ENCODE results near the gene AGAP2. TPM values are rescaled to one million over a fixed set of nuclear protein-coding genes. Genes with fewer than 3 reads are reported as not detected.

The AGAP2 gene
- total and polyA plus RNA-seq, 2 of the 13 experiments (the other 11 are each of a cell fraction or from before 2014, with no cell fraction given): 0.38 to 0.45 TPM

- TF ChIP-seq ZNF75D (CRISPR knock-in tag; IDR thresholded peaks at IDR 0.05; ENCODE audit: borderline replicate concordance): no peak
- TF ChIP-seq MTF2 (CRISPR knock-in tag; IDR thresholded peaks at IDR 0.05; ENCODE audit: borderline replicate concordance): no peak
- no peak for TF ChIP-seq ZNF558 (CRISPR knock-in tag; IDR thresholded peaks at IDR 0.05; ENCODE audit: borderline replicate concordance)
- TF ChIP-seq MYC (CRISPR knock-in tag; IDR thresholded peaks at IDR 0.05; ENCODE audit: borderline replicate concordance): no peak
- TF ChIP-seq ZNF530 (CRISPR knock-in tag; IDR thresholded peaks at IDR 0.05; ENCODE audit: low read depth): no peak
- TF ChIP-seq NR0B2 (CRISPR knock-in tag; IDR thresholded peaks at IDR 0.05): no peak
Measured at GRCh38 chr12:57764662-57765002, 26.1 kb upstream of the AGAP2 start (continued).

GRCh38 chr12:57763881-57764661, 25.5 kb upstream of the AGAP2 start:
- Histone ChIP-seq H3K9me3 (ENCODE audit: low read length) (no peaks in the 10 kb centered on the region), H3K27me3 (ENCODE audit: control insufficient read depth in 1 of 2, insufficient read depth in 2 of 2, low read length in 2 of 2) (peaks cover 0 to 6% of the 10 kb centered on the region in 2 experiments; a peak in 1 of 5 replicates), H3K9ac (ENCODE audit: insufficient read depth, low read depth, low read length) (no peak overlapping the region), H3K4me1 (ENCODE audit: insufficient read depth, low read length) (peaks cover 36% of the 10 kb centered on the region), H3K79me2 (ENCODE audit: insufficient read depth, low read length) (no peaks in the 10 kb centered on the region), H3K4me2 (ENCODE audit: low read depth, low read length) (peak overlapping the region; percentile 95; the same call in 1 of the 2 replicates), H3K4me3 (replicated peaks in 1 of 3; ENCODE audit: insufficient read depth in 1 of 3, low read depth in 2 of 3, low read length in 3 of 3) (0 out of 6 replicates have a peak overlapping the region, but pooled peaks of 1 of the 3 experiments have one; percentile 78), H3K27ac (ENCODE audit: extremely low read length, insufficient read depth, low read length) (no peak overlapping the region), H3K36me3 (replicated peaks in 1 of 2; ENCODE audit: control insufficient read depth in 1 of 2, insufficient read depth in 2 of 2, low read length in 2 of 2) (peaks cover 4 to 10% of the 10 kb centered on the region in 2 experiments; a peak in 4 of 5 replicates), H2AFZ (ENCODE audit: low read length) (no peak overlapping the region), H4K20me1 (ENCODE audit: insufficient read depth, low read length) (no peaks in the 10 kb centered on the region)
- ATAC-seq (no peak; the same call in 2 of the 3 replicates), DNase-seq (ENCODE audit: low spot score) (no peak), FAIRE-seq (no peak)
- whole genome bisulfite sequencing (ENCODE audit: low lambda C conversion rate): 88% methylated on average over 6 of the region's 6 CpGs
- no TSS peak for BruUV-seq (replicated peaks)
- ChIA-PET POLR2A (interaction anchor here (1.4 kb wide), 1 partner anchor 8 kb away, joined by 9 read pairs; no protein-coding TSS in a partner anchor), CTCF (ENCODE audit: low intra/inter-chr PET ratio, low total read pairs) (interaction anchor here (1.3 kb wide), 1 partner anchor 141 kb away, joined by 4 read pairs; no protein-coding TSS in a partner anchor)
- intact Hi-C loops (cut with micrococcal nuclease; ENCODE audit: unreplicated experiment) (no loop called here), in situ Hi-C loops (cut with HindIII; ENCODE audit: extremely low pct_ligation_motif_present, low pct_unique_long_range_greater_than_20kb) (no loop called here)
- TF ChIP-seq ZNF513 (CRISPR knock-in tag; conservative IDR thresholded peaks at IDR 0.05) (no peak), FOXO1 (CRISPR knock-in tag; IDR thresholded peaks at IDR 0.05) (no peak), RBM39 (IDR thresholded peaks at IDR 0.05; ENCODE audit: low read depth, low read length, poor library complexity, severe bottlenecking) (no peak), ZNF317 (CRISPR knock-in tag; IDR thresholded peaks at IDR 0.05) (no peak), ZNF274 (CRISPR knock-in tag; IDR thresholded peaks at IDR 0.05) (no peak), MAFG (CRISPR knock-in tag; IDR thresholded peaks at IDR 0.05) (no peak), LCORL (IDR thresholded peaks at IDR 0.05) (no peak), LCORL (CRISPR knock-in tag; IDR thresholded peaks at IDR 0.05) (no peak), THRA (CRISPR knock-in tag; IDR thresholded peaks at IDR 0.05; ENCODE audit: borderline replicate concordance) (no peak), NAIF1 (CRISPR knock-in tag; IDR thresholded peaks at IDR 0.05; ENCODE audit: borderline replicate concordance) (no peak), SNAI1 (CRISPR knock-in tag; IDR thresholded peaks at IDR 0.05; ENCODE audit: borderline replicate concordance) (no peak), ZNF143 (CRISPR knock-in tag; IDR thresholded peaks at IDR 0.05) (no peak), HOXA7 (CRISPR knock-in tag; IDR thresholded peaks at IDR 0.05) (no peak), ZFP36 (IDR thresholded peaks at IDR 0.05; ENCODE audit: borderline replicate concordance, low read depth, low read length, partially characterized antibody) (no peak), ZNF263 (CRISPR knock-in tag; IDR thresholded peaks at IDR 0.05) (no peak)
